NCI-H345 (cell line): ENCODE data around the gene ZNF516.

Experiments
- DNase-seq: peaks from one replicate; lab custom pipeline; 2025; lab: John Stamatoyannopoulos, UW

The ZNF516 gene

DNA sequence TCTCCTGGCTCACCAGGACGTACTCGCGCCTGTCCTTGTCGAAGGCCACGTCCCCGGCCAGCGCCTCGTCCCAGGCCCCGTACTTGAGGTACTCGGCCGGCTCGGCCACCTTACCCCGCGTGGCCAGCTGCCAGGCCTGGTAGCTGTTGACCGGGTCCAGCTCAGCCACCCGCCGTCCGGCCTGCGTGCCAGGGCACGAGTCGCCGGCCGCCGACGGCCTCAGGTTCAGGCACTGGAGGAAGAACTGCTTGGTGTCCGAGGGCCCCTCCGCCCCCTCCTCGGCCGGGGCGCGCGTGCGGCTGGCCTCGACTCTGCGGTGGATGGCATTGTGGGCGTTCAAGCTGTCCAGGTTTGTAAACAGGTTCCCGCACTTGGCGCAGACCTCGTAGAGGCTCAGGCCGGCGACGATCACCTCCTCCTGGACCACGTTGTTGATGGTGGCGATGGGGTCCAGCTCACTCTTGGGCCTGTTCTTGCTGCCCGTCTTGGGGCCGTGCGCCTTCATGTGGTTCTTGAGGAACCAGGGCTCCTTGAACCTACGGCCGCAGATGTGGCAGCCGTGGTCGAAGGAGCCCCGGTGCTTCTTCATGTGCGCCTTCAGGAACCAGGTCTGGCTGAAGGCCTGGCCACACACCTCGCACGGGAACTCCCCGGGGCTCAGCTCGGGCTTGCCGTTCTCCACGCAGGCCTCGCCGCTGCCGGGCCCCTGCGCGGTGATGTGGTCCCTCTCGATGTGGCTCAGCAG, 53.2 kb downstream of the ZNF516 start:
- DNase-seq, result no peak

GRCh38 chr18:76441002-76441667, 53.9 kb downstream of the ZNF516 start:
- DNase-seq, result no peak

GRCh38 chr18:76437910-76438309, 57.1 kb downstream of the ZNF516 start:
- DNase-seq, result no peak

DNA sequence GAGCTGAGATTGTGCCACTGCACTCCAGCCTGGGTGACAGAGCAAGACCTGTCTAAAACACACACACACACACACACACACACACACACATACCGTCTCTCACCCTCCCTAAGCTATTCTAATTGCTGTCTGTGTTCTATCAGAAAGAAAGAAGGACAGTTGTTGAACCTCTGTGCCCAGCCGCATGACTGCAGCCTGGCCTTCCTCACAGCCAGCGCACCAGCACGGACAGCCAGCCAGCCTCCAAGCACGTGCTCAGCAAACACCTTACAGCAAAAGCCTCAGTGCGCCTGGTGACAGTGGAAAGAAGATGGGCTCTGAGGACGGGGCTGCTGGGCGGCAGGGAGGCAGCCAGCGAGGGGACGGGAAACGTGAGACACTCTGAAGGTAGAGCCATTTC, 58.0 kb downstream of the ZNF516 start:
- DNase-seq, result no peak

GRCh38 chr18:76436342-76436741, 58.7 kb downstream of the ZNF516 start:
- DNase-seq, result no peak

DNA sequence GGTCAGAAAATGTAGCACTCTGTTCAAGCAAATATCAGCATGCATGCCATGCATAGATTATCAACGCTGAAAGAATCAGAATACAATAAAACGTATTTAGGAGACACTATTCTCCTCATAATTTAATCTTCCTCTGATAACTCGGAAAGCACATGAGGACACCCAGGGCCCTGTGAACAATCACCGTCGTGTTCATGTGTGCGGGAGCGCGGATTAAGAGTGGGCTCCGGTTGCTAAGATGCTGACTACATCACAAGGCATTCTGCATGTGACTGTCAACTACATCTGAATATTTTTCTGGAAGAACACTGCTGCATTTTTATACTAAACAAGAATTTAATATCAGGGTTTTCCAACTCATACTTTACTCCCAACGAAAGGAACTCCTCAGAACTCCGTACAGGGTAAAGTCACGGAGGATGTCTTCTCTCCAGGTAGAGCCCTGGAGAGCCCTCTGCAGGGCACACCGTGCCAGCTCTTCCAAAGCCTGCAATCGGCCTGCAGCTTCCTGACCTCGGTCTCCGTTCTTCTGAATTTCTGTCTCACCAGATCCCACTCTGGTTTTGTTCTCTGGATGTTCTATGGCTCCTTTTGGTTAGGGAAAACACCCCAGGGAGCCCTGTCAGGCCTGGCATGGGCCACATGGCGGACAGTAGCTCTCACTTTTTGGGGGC, 59.6 kb downstream of the ZNF516 start:
- no peak for DNase-seq

DNA sequence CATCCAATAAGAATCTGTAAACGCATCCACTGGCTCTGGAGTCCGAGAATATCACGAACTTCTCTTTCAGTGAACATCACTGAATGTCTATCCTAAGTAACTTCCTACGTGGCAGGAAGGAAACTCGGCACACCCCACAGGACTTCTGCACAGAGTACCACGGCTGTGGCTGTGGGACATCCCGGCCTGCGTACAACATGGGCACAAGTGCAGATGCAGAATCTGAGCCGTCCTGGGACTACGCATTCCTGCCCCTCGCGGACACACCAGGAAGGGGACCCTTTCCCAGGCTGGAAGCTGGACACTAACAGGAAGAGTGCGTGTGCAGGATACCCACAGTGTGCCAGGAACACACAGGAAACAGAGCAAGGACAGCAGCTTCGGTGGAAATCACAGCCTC, 60.6 kb downstream of the ZNF516 start:
- no peak for DNase-seq

DNA sequence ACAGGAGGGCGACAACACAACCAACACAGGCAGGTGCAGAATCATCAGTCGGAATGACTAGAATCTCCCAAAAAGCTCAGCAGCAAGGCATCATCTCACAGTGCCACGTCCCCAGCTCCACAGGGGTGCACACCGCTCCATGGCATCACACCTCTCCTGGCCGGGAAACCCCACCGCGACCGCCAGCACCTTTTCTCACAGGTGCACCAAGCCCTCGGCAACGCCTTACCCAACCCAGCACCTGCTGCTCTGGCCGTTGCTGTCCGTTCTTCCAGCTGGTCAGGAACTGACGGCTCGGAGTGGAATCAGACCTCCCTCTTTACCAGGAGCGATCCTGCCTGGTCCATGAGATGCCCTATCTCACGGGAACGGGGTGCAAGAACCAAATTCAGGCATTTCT, 61.3 kb downstream of the ZNF516 start:
- DNase-seq, result no peak

DNA sequence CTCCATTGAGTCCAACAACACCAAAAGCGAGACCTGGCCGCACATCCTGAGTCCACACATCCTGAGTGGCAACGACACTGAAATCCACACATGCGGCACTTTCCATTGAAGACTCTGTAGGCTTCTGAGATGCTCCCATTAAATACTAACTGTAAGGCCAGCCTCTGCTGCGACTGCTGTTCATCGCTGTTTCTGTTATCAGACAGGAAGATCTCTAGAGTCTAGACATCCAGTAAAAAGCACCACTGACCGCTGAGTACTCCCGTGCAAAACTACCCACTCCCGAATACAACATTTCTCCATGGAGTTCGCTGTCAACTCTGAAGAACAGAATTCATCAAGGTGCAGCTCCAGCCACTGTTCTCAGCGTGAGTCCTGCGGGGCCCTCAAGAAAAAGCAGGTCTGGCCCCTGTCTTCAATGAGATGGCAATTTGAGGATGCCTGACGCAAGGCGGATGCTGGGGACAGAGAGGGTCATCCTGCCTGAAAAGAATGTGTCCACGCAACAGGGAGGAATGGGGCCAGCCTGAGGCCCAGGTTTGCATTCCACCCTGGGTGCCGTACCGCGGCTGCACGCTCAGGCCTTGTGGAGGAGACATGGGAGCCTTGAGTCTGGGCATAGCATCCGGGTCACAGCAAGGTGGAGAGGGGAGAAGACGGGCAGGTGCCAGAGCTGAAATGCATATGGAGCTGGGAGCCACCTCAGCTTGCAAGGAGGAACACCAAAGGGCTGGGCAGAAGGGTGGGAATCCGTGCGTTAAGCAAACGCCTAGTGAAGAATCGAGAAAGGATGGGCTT, 61.9 kb downstream of the ZNF516 start:
- no peak for DNase-seq

GRCh38 chr18:76432274-76432755, 62.7 kb downstream of the ZNF516 start:
- DNase-seq, result no peak

DNA sequence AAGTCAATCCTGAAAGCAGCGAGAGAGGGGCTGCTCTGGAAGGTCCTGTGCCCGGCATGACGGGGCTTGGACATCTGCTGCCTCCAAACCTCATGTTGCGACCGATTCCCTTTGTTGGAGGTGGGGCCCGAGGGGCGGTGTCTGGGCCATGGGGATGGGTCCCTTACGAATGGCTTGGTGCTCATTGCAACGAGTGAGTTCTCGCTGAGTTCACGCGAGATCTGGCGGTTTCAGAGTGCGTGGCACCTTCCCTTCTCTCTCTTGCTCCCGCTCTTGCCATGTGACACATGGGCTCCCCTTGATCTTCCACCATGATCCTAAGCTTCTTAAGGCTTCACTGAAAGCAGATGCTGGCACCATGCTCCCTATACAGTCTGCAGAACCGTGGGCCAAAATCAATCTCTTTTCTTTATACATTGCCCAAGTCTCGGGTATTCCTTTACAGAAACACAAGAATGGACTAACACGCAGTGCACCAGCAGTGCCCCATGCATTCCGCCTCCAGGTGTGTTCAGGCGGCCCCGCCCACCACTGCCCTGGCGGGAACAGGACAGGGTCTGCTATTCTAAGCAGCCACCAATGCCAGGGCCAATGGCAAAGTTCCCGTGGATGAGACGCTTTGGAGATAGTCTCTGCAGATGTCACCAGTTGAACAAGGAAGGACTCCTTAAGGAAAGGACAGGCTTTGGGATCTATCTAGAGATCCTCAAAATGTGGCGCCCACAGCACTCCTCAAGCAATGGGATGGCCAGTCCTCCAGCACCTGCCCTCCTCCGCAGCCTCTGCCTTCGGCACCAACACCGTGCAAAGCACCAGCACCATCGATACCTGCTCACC, 63.4 kb downstream of the ZNF516 start:
- no peak for DNase-seq

GRCh38 chr18:76430636-76431035, 64.4 kb downstream of the ZNF516 start:
- DNase-seq, result no peak

GRCh38 chr18:76429262-76430126, 65.5 kb downstream of the ZNF516 start:
- no peak for DNase-seq

DNA sequence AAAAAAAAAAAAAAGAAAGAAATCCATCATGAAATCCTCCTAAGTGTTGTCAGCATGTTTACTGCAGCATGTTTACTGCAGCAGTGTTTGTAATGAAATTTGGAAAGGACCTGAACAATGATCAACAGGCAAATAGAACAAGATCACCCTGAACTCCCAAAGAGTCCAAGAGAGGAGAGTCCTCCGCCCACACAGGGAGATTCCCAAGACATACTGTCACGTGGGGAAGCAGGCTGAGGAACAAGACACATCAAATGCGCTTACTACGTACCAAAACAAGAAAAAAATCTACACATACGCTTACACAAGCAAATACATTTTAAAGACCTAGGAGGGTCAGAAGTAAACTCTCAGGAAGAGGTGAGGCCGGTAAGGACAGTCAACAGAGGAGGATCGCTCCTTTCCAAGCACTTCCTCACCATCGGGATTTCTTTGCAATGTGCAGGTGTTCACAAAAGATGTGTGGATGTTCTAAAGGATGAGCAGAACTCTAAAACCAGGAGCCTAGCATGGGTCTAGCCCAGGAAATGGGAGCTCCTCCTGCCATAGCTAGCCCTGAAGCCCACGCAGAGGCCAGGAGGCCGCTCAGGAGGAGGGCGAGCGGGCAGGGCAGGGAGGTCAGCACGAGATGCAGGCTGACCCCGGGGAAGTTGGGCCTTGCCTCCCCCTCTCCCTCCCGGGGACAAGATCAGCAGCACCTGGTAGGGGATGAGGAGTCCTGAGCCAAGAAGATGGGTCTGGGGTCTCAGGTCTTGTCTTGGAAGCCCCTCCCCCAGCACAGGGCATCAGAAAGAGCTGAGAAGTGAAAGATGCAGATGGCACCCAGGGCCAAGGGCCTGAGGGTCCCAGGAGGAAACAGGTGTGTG, 66.4 kb downstream of the ZNF516 start:
- DNase-seq, result no peak

GRCh38 chr18:76426737-76427305, 68.2 kb downstream of the ZNF516 start:
- DNase-seq, result no peak

DNA sequence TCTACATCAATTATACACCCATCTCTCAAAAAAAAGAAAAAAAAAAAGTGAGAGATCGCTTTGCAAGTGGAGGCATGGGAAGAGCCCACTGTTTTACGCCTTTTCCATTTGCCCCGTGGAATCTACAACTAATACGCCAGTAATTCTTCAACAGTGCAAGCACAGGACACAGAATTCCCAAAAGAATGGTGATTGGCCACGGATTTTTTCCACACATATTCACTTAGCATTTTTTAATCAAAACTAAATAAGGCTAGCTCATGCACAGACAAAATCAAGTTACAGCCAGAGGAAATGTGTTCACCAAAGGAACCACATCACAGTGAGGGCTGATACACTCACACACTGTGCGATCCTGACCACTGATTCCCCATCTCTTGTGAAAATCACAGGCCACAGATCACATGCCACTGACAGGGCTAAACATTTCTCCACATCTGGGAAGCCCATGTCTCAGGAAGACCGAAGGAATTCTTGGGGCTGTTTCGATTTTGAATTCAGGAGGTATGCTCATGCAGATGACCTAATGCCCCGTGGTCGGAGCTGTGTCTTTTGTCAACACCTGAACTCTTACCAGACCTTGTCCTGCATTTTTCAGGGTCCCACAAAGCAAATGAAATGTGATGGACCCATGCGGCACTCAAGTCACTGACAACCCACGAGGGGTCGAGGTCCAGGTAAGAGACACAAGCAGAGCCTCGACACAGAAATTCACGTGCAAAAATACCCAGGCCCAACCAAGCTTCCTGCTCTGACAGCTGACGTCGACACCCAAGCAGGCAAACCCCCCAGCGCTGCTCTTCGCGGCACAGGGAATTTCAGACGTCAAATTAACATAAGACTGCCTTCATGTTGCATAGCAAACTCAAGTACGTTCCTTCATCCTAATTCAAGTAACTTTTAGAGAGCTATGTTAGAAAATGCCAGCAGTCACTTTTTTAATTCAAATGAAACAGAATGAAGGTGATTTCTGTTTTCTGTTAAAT, 69.6 kb downstream of the ZNF516 start:
- no peak for DNase-seq

DNA sequence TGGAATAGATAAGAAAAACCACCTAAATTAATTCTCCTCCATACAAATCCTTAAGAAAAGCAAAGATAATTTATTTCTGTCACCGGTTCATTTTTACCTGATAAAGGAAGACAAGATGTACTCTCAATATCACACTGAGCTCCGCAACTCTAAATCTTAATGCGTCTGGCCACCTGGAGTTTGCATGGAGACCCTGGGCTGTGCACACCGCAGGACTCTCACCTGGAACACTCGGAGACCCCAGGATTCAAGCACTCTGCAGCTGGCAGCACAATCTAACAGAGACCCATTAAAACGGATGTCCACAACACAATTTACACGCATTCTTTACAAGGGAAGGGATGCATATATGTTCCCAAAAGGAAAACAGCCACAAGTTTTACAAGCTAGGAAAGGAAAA, 72.2 kb downstream of the ZNF516 start:
- DNase-seq, result no peak

DNA sequence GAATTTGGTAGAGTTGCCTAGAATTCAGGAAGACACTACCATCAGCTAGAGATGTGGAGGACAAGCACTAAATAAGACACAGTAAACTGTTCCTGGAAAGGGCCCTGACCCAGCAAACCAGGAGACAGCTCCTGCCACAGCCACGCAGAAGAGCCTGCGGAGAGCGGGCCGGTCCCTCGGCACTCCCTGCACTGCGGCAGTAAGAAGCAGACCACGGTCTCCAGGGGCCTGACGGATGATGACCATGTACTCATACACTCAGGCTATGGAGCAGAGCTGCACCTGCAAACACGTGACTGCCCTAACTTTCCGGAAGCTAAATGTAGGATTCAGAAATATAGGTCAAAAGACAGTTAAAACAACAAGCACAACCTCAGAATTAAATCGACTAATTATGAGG, 72.9 kb downstream of the ZNF516 start:
- no peak for DNase-seq
